Measurements from ENCODE around the gene ANKRD33. TPM values are rescaled to one million over a fixed set of nuclear protein-coding genes. Genes with fewer than 3 reads are reported as not detected.

ANKRD33 gene
- total RNA-seq, 1 experiment from 2014 or later: not detected

DNA sequence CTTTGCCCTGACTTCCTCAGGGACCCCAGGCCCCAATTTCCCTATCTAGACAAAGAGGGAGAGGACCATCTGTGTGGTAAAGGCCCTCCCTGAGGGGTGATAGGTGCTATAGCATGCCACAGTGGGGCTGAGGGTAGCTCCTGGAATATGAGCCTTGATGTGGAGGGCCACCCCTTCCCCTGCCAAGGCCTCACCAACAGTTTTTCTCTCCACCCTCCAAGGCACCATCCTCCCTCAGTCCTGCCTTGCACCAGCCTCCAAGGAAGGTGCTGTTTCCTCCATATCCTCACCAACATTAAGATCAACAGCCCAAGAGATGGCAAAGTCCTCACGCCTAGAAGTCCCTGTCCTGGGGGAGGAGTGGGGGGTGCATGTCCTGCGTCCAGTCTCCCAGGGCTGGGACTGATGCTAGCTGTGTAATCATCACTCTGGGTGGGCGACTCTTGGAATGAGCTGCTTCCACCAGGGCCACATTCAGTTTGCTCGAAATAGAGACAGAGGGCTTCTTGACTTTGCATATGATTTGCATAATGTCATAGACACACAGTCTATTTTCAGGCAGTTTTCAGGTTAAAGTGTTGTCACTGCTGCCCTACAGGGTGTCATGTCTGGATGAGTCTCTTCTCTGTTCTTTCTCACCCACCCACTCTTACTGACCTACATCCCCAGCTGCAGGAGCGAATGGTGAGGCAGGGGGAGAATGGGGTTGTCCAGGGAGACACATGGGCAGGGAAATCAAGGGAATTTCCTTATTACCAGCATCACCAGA is 36.8 kb downstream of the ANKRD33 start:
- DNase-seq (ENCODE audit: low read depth): no peak
- in situ Hi-C loops (cut with HindIII; ENCODE audit: low pct_unique_long_range_greater_than_20kb, low sequenced_read_pairs): no loop called here

DNA sequence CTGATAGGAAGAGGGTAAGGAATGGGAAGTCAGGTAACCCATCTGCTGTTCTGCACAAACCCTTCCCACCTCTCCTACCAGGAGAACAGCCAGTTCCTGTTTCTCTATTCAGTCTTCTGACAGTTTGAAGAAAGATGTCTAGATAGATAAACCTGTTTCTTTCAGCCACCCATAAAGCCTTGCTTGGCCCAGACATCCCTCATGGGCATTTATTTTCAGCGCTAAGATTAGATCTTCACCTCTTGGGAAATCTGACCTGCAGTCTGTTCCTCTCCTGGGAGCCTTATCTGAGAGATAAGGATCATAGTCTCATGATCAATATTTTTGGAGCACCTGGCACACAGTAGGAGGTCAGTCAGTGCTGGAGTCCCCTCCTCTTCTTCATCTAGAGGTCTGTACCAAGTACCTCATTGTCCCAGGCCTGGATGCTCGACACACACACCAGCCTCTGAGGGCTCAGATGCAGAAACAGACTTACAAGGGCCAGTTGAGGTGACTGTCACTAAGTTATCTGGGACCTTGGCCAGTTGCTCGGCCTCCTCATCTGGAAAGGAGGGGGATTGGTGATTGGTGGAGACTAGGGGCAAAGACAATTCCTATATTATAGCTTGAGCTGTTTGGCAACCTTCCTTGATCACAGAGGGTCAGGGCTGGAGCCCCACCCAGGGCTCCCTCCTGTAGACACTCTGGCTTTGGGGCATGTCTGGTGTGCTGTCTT is 37.6 kb downstream of the ANKRD33 start:
- in situ Hi-C loops (cut with HindIII; ENCODE audit: low pct_unique_long_range_greater_than_20kb, low sequenced_read_pairs): no loop called here
- no peak for DNase-seq (ENCODE audit: low read depth)

DNA sequence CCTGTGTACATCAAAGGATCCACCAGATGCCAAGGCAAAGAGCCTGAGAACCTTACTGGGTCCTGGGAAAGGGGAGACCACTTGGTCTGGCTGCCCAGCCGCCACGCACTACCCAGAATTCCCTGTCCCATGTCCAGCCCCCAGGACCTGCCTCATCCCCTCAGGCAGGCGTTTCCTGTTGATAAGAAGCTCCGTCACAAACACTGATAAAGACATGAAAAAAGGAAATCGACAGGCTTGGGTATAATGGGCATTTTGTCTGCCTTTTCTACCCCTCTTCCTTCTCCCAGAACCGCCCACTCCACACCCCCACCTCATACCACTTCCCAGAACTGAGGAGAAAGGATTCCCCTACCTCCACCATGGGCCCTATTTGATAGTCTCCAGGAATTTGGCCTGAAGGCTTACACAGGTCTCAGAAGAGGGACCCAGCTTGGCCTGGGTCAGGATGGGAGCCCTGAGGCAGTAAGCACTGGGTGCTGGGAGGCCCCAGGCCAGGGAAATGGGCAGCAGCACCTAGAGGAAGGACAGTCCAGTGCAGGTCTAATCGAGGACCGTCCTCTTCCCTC is 38.2 kb downstream of the ANKRD33 start:
- in situ Hi-C loops (cut with HindIII; ENCODE audit: low pct_unique_long_range_greater_than_20kb, low sequenced_read_pairs): no loop called here
- DNase-seq (ENCODE audit: low read depth): no peak

DNA sequence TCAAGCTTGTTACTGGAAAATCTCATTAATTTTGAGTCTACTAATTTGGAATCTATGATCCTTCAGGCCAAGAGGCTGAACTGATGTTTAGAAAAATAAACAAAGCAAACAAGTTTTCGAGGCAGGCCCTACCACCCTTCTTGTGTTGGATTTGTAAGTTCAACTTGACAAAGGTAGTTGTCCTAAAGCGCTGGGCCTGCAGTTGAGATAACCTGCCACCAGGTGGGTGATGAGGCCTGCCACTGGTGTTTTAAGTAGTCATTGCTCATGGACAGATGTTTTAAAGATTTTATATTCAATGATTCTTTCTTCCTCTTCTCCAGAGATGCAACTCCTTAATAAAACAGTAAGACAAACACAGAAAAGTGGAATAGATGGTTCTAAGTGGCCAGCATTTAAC is 38.8 kb downstream of the ANKRD33 start:
- in situ Hi-C loops (cut with HindIII; ENCODE audit: low pct_unique_long_range_greater_than_20kb, low sequenced_read_pairs): no loop called here
- peak; percentile 9 for DNase-seq (ENCODE audit: low read depth)

DNA sequence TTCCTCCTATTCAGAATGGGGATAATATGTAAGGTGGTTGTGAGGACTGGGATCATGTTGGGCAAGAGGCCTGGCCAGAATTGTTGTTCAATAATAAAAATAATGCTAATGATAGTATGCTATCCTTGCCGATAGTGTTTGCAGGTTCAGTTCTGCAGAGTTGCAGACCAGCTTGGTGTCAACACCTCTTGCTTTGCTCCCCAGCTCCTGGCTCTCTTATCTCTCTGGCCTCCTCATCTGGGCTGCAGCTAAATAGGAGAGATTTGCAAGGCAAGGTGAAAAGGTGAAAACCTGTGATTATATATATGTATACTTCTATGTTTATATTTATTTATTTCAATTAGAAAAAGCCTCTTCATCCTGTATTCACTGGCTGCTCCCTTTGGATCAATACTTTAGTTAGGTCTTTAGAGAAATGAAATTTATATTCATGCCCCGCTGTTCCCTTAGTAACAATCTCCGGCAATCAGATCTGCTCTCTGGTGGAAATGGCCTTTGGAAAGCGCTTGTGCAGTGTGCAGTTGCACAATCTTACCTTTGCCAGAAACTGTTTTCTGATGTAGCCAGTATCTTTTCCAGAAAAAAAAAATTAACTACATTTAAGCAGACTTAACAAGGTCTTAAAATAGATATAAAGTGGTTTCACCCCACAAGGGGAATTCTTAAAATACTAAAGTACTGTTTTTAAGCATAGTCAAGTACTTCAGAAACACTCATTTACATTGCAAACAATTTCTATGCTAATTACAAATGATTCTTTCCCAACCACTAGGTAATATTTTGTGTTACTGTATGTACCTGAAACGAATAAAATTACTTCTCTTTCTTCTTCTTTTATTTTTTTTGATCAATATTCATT is 44.5 kb downstream of the ANKRD33 start:
- in situ Hi-C loops (cut with HindIII; ENCODE audit: low pct_unique_long_range_greater_than_20kb, low sequenced_read_pairs): no loop called here
- DNase-seq (ENCODE audit: low read depth): no peak

DNA sequence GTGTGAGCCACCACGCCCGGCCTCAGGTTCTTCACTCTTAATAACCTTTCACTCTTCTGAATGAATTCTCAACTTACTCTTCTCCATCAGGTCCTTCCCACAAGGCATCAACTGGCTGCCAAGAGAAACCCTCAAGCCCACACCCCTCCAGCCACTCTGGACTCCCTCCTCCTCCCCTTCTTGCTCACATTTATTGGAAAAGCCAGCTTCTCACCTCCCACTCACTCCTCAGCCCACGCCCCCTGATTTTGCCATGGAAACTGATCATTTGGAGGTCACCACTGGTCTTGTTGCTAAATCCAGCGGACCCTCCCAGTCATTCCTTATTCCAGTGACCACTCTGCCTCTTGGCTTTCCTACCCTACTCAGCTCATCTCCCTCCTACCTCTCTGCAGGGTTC is 46.2 kb downstream of the ANKRD33 start:
- no peak for DNase-seq (ENCODE audit: low read depth)
- in situ Hi-C loops (cut with HindIII; ENCODE audit: low pct_unique_long_range_greater_than_20kb, low sequenced_read_pairs): no loop called here

DNA sequence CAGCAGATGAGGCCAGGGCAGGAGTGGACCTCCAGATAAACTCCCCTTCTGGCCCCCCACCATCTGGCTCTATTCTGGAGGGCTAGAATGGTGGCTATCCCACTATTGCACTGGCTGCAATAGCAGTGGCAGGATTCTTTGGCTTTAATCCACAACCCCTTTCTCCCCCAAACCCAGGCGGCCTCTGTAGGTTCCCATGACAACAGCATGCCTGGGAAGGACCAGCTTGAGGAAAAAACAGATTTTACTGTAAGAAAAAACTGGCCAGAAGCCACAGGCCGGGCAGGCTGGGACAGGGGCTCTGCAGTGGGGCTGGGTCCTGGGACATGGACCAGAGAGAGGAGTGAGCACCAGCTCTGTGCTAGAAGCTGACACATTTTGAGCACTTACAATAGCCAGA is 50.0 kb downstream of the ANKRD33 start:
- in situ Hi-C loops (cut with HindIII; ENCODE audit: low pct_unique_long_range_greater_than_20kb, low sequenced_read_pairs): no loop called here
- no peak for DNase-seq (ENCODE audit: low read depth)

DNA sequence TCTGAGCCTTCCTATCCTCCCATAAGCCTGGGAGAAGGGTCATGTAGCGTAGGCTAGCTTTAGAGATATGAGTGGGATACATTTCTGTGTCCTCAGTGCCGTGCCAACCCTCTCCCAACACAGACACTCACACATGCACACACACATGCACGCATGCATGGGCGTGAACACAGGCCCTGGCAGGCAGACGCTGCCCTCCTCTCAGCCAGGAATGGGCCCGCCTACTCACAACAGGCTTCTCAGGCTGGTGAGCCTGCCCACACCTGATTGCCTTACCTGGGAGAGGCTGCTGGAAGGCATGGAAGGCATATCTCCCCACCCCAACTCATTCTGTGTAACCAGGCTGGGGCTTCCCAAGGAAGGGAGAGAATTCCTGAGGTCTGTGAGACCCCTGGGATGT is 50.8 kb downstream of the ANKRD33 start:
- in situ Hi-C loops (cut with HindIII; ENCODE audit: low pct_unique_long_range_greater_than_20kb, low sequenced_read_pairs): no loop called here
- DNase-seq (ENCODE audit: low read depth): no peak

DNA sequence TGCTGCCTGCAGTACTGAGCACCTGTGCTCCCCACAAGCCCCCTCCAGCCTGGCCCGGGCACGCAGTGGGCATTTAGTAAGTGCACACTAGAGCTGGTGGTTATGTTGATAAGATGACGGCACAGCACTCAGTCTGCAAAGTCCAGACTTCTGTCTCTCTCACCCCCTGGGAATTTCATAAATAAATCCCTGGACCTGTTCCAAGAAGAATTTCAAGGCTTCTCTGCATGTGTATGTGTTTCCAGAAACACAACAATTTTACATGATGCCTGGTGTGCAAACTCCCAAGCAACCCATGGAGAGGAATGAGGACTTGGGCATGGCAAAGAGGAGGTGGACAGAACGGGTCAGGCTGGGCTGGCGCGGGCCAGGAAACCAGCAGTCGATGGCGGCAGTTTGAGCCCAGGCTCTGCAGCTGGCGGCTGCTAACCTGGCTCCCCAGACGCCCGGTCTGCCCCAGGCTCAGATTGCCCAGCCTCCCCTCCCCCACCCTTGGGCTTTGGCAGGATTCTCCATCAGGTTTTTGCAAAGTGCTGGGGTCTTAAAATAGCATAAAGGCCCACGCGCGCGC is 53.2 kb downstream of the ANKRD33 start:
- DNase-seq (ENCODE audit: low read depth): no peak
- in situ Hi-C loops (cut with HindIII; ENCODE audit: low pct_unique_long_range_greater_than_20kb, low sequenced_read_pairs): no loop called here

Other genes starting within 250 kb of the ANKRD33 start
- 0.84 and 1.7 TPM in 2 replicates for gene FIGNL2, start 39.4 kb upstream of the ANKRD33 start, total RNA-seq (2014; rRNA removed; shearing (Covaris generic); ENCODE audit: low replicate concordance)
- 0.35 and 4.4 TPM in 2 replicates for gene ACVRL1, start 19.4 kb downstream of the ANKRD33 start, total RNA-seq (2014; rRNA removed; shearing (Covaris generic); ENCODE audit: low replicate concordance)
- gene ACVR1B, start 63.6 kb downstream of the ANKRD33 start, total RNA-seq (2014; rRNA removed; shearing (Covaris generic); ENCODE audit: low replicate concordance): 10.5 and 14.2 TPM in 2 replicates
- not detected in 2 replicates for gene TAMALIN, start 118.8 kb downstream of the ANKRD33 start, total RNA-seq (2014; rRNA removed; shearing (Covaris generic); ENCODE audit: low replicate concordance)
- 0.07 TPM in 1 of 2 replicates, not detected in the other for gene NR4A1, start 163.3 kb downstream of the ANKRD33 start, total RNA-seq (2014; rRNA removed; shearing (Covaris generic); ENCODE audit: low replicate concordance)
- 126 and 183 TPM in 2 replicates for gene ATG101, start 181.9 kb downstream of the ANKRD33 start, total RNA-seq (2014; rRNA removed; shearing (Covaris generic); ENCODE audit: low replicate concordance)
- not detected in 2 replicates for gene SMIM41, start 191.6 kb downstream of the ANKRD33 start, total RNA-seq (2014; rRNA removed; shearing (Covaris generic); ENCODE audit: low replicate concordance)